HepG2 (cell line): ENCODE results near the gene MCU. TPM values are rescaled to one million over a fixed set of nuclear protein-coding genes. Genes with fewer than 3 reads are reported as not detected.

Experiments used
- E2F1 ChIP-seq: sonication (generic); formaldehyde crosslinking; IDR thresholded peaks from 2 replicates; pipeline ENCODE4 v1.5.0; 2020; ENCODE audit warnings: missing genetic modification reagents
- KAT2B ChIP-seq: fragments of 150-350 bp; IDR thresholded peaks from 2 replicates; pipeline ENCODE4 v1.6.1; 2014; ENCODE audit warnings: low read depth, low read length, borderline replicate concordance
- NFYB ChIP-seq: sonication (generic); formaldehyde crosslinking; IDR thresholded peaks from 2 replicates; pipeline ENCODE4 v1.4.0; 2020; ENCODE audit warnings: missing genetic modification reagents
- PRPF4 ChIP-seq: fragments of 200-400 bp; formaldehyde crosslinking; IDR thresholded peaks from 2 replicates; pipeline ENCODE4 v1.6.1; 2016; ENCODE audit warnings: low read length, low read depth; ENCODE audit not compliant: poor library complexity, severe bottlenecking
- SETDB1 ChIP-seq: sonication (generic); formaldehyde crosslinking; IDR thresholded peaks from 2 replicates; pipeline ENCODE4 v1.5.1; 2020; ENCODE audit warnings: missing genetic modification reagents, mild to moderate bottlenecking, borderline replicate concordance
- SOX5 ChIP-seq: IDR thresholded peaks from 2 replicates; pipeline ENCODE4 v1.6.1; 2016; ENCODE audit warnings: borderline replicate concordance
- TOE1 ChIP-seq: sonication (generic); formaldehyde crosslinking; IDR thresholded peaks from 2 replicates; pipeline ENCODE4 v1.4.0; 2020; ENCODE audit warnings: mild to moderate bottlenecking, missing genetic modification reagents
- TP53 ChIP-seq: sonication (generic); formaldehyde crosslinking; conservative IDR thresholded peaks from 2 replicates; pipeline ENCODE4 v1.4.0; 2020; ENCODE audit warnings: missing genetic modification reagents
- ZNF430 ChIP-seq: sonication (generic); formaldehyde crosslinking; IDR thresholded peaks from 2 replicates; pipeline ENCODE4 v1.9.0; 2021; ENCODE audit warnings: mild to moderate bottlenecking, missing genetic modification reagents
- ZNF543 ChIP-seq: sonication (generic); formaldehyde crosslinking; IDR thresholded peaks from 2 replicates; pipeline ENCODE4 v1.4.0; 2020; ENCODE audit warnings: mild to moderate bottlenecking, missing genetic modification reagents
- ZNF546 ChIP-seq: sonication (generic); formaldehyde crosslinking; conservative IDR thresholded peaks from 2 replicates; pipeline ENCODE4 v1.8.1; 2023; ENCODE audit warnings: mild to moderate bottlenecking, missing genetic modification reagents
- ZNF562 ChIP-seq: sonication (generic); formaldehyde crosslinking; IDR thresholded peaks from 2 replicates; pipeline ENCODE4 v1.8.0; 2022; ENCODE audit warnings: missing genetic modification reagents, borderline replicate concordance
- polyA plus RNA-seq, 8 experiments: library from polyadenylated mRNA; depleted of rRNA in 3 of 8; stranded (reverse) in 7 of 8; unstranded in 1 of 8; fragments of >200 nt; fragmentation: Illumina TruSeq in 4 of 8; extraction: Trizol in 4 of 8; gene quantifications; 2 replicates each; pipeline versions ENCODE4 v1.2.1 to v1.2.3, GENCODE V29; 2011 to 2016; ENCODE audit warnings: low read depth in 4 of 8, missing spikeins in 1 of 8, mixed read lengths in 1 of 8; ENCODE audit not compliant: insufficient read depth in 1 of 8
- total RNA-seq, 5 experiments: library from RNA; depleted of rRNA; stranded (reverse); fragments of >200 nt; fragmentation: Illumina TruSeq; extraction: Trizol; gene quantifications; 2 replicates each; pipeline ENCODE4 v1.2.3, GENCODE V29; 2016; ENCODE audit warnings: low read depth in 1 of 5
- TF ChIP-seq, protein P1 (sequence below): sonication (generic); formaldehyde crosslinking; IDR thresholded peaks from 2 replicates; pipeline ENCODE4 v1.4.0; 2020; ENCODE audit warnings: missing genetic modification reagents, mild to moderate bottlenecking, borderline replicate concordance
- TF ChIP-seq, protein P2 (sequence below): sonication (generic); formaldehyde crosslinking; IDR thresholded peaks from 2 replicates; pipeline ENCODE4 v1.8.0; 2022; ENCODE audit warnings: mild to moderate bottlenecking, missing genetic modification reagents; ENCODE audit not compliant: insufficient replicate concordance
- TF ChIP-seq, protein P3 (sequence below): fragments of 450-650 bp; IDR thresholded peaks from 2 replicates; pipeline ENCODE4 v1.6.1; 2017; ENCODE audit warnings: mild to moderate bottlenecking
- TF ChIP-seq, protein P4 (sequence below): sonication (generic); formaldehyde crosslinking; IDR thresholded peaks from 2 replicates; pipeline ENCODE4 v1.8.0; 2022; ENCODE audit warnings: missing genetic modification reagents, mild to moderate bottlenecking, inconsistent platforms, borderline replicate concordance

MCU gene
- total and polyA plus RNA-seq, 2 of the 13 experiments (the other 11 are each of a cell fraction or from before 2014, with no cell fraction given) = 25.9 to 64.5 TPM

GRCh38 chr10:72691863-72692743, at the start of gene MCU (continued):
- TF ChIP-seq TP53 (CRISPR knock-in tag) (no peak), SOX5 (0 out of 2 replicates have a peak, but pooled peaks have one; percentile 14), KAT2B (no peak), PRPF4 (no peak), TOE1 (CRISPR knock-in tag) (no peak), NFYB (peak; percentile 85), ZNF430 (no peak), ZNF543 (no peak), E2F1 (no peak; the same call in 1 of the 2 replicates), SETDB1 (CRISPR knock-in tag) (no peak), ZNF546 (CRISPR knock-in tag) (peak; percentile 46; the same call in 1 of the 2 replicates), ZNF562 (no peak)
- TF ChIP-seq, protein P1, sequence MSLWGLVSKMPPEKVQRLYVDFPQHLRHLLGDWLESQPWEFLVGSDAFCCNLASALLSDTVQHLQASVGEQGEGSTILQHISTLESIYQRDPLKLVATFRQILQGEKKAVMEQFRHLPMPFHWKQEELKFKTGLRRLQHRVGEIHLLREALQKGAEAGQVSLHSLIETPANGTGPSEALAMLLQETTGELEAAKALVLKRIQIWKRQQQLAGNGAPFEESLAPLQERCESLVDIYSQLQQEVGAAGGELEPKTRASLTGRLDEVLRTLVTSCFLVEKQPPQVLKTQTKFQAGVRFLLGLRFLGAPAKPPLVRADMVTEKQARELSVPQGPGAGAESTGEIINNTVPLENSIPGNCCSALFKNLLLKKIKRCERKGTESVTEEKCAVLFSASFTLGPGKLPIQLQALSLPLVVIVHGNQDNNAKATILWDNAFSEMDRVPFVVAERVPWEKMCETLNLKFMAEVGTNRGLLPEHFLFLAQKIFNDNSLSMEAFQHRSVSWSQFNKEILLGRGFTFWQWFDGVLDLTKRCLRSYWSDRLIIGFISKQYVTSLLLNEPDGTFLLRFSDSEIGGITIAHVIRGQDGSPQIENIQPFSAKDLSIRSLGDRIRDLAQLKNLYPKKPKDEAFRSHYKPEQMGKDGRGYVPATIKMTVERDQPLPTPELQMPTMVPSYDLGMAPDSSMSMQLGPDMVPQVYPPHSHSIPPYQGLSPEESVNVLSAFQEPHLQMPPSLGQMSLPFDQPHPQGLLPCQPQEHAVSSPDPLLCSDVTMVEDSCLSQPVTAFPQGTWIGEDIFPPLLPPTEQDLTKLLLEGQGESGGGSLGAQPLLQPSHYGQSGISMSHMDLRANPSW = no peak
- TF ChIP-seq, protein P2, sequence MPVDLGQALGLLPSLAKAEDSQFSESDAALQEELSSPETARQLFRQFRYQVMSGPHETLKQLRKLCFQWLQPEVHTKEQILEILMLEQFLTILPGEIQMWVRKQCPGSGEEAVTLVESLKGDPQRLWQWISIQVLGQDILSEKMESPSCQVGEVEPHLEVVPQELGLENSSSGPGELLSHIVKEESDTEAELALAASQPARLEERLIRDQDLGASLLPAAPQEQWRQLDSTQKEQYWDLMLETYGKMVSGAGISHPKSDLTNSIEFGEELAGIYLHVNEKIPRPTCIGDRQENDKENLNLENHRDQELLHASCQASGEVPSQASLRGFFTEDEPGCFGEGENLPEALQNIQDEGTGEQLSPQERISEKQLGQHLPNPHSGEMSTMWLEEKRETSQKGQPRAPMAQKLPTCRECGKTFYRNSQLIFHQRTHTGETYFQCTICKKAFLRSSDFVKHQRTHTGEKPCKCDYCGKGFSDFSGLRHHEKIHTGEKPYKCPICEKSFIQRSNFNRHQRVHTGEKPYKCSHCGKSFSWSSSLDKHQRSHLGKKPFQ (CRISPR knock-in tag) = no peak
- TF ChIP-seq, protein P3, sequence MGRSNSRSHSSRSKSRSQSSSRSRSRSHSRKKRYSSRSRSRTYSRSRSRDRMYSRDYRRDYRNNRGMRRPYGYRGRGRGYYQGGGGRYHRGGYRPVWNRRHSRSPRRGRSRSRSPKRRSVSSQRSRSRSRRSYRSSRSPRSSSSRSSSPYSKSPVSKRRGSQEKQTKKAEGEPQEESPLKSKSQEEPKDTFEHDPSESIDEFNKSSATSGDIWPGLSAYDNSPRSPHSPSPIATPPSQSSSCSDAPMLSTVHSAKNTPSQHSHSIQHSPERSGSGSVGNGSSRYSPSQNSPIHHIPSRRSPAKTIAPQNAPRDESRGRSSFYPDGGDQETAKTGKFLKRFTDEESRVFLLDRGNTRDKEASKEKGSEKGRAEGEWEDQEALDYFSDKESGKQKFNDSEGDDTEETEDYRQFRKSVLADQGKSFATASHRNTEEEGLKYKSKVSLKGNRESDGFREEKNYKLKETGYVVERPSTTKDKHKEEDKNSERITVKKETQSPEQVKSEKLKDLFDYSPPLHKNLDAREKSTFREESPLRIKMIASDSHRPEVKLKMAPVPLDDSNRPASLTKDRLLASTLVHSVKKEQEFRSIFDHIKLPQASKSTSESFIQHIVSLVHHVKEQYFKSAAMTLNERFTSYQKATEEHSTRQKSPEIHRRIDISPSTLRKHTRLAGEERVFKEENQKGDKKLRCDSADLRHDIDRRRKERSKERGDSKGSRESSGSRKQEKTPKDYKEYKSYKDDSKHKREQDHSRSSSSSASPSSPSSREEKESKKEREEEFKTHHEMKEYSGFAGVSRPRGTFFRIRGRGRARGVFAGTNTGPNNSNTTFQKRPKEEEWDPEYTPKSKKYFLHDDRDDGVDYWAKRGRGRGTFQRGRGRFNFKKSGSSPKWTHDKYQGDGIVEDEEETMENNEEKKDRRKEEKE = no peak
- TF ChIP-seq, protein P4, sequence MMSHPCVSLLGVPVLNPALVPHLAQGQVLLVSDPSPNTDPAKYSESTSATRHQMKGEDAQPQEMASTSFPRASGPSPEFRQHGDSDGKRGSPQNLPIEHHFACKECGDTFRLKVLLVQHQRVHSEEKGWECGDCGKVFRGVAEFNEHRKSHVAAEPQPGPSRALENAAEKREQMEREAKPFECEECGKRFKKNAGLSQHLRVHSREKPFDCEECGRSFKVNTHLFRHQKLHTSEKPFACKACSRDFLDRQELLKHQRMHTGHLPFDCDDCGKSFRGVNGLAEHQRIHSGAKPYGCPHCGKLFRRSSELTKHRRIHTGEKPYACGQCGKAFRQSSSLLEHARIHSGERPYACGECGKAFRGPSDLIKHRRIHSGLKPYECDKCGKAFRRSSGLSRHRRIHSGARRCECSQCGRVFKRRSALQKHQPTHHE = no peak
